ENCODE results near the gene SVEP1.

The SVEP1 gene

DNA sequence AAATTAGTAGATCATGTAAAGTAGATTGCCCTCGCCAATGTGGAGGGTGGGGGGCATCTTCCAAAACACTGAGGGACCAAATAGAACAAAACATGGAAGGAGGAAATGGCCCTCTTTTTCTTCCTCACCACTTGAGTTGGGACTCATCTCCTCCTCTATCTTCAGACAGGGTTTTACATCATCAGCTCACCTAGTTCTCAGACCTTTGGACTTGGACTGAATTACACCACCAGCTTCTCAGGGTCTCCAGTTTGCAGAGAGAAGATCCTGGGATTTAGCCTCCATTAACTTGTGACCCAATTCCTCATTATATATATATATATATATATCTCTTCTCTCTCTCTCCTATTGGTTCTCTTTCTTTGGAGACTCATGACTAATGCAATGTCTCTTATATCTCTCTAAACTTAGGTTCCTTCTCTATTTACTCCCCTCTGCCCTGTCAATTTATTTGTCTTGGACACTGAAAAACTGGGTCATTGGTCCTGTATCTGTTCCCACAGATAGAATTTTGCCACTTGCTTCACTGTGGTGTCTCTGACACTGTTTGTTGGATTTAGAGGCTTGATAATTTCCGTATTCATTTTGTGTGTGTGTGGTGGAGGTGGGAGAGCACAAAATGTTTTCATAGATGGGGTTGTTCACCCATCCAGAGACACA, 187.6 kb downstream of the SVEP1 start:
- Histone ChIP-seq H3K27ac (no peak overlapping the region), H3K9me3 (no peaks in the 10 kb centered on the region), H3K4me3 (ENCODE audit: low read depth in 1 of 2, low read length in 1 of 2) (no peak overlapping the region), H3K4me1 (ENCODE audit: control insufficient read depth in 1 of 2, insufficient read depth in 1 of 2, low read depth in 1 of 2, low read length in 1 of 2) (no peaks in the 10 kb centered on the region), H3K36me3 (no peaks in the 10 kb centered on the region), H3K27me3 (no peaks in the 10 kb centered on the region)
- TF ChIP-seq, protein P1, sequence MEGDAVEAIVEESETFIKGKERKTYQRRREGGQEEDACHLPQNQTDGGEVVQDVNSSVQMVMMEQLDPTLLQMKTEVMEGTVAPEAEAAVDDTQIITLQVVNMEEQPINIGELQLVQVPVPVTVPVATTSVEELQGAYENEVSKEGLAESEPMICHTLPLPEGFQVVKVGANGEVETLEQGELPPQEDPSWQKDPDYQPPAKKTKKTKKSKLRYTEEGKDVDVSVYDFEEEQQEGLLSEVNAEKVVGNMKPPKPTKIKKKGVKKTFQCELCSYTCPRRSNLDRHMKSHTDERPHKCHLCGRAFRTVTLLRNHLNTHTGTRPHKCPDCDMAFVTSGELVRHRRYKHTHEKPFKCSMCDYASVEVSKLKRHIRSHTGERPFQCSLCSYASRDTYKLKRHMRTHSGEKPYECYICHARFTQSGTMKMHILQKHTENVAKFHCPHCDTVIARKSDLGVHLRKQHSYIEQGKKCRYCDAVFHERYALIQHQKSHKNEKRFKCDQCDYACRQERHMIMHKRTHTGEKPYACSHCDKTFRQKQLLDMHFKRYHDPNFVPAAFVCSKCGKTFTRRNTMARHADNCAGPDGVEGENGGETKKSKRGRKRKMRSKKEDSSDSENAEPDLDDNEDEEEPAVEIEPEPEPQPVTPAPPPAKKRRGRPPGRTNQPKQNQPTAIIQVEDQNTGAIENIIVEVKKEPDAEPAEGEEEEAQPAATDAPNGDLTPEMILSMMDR (IDR thresholded peaks at IDR 0.05), result no peak

DNA sequence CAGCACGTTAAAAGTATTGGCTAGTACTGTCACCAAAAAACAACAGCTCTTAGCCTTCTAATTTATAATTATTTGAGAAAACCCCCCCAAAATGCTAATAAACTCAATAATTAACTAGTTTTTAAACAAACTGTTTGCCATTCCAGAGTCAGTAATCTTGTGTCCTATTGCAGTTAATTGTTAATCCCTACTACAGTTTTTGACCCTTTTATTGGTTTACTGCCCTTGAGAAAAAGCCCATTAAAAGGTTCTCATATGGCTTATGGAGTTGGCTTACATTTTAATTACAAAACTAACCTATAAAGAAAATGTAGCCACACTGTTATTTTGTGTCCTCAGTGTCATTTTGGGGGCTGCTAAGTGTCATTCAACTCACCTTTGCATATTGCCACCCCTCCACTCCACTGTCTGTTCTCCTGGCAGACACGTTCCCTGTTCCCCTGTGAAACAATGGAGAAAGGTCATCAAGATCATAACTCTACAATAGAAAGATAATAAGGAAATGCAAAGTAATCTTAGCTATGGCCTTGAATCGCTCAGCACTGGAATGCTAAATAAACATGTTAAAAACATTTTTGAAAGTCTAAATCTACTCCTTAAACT, 190.3 kb downstream of the SVEP1 start:
- no peak overlapping the region for H3K4me3 ChIP-seq (ENCODE audit: low read depth in 1 of 2, low read length in 1 of 2)

DNA sequence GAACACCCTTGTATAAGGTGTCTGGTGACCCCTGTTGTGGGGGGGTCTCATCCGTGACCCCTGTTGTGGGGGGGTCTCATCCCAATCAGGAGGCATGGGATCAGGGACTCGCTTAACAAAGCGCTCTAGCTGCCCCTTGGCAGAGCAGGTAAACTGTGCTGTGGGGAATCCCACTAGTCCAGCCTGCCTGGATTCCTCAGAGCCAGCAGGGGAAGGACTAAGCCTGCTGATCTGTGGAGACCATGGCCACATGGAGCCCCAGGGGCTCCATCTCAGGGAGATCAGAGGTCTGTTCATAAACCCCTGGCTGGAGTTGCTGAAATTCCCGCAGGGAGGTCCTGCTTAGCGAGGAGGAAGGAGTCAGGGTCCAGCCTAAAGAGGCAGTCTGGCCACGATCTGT, 196.1 kb downstream of the SVEP1 start:
- Histone ChIP-seq H3K4me1 (ENCODE audit: control insufficient read depth in 1 of 2, insufficient read depth in 1 of 2, low read depth in 1 of 2, low read length in 1 of 2) (no peaks in the 10 kb centered on the region), H3K27me3 (peaks cover 32% of the 10 kb centered on the region), H3K36me3 (no peaks in the 10 kb centered on the region), H3K27ac (no peak overlapping the region), H3K4me3 (ENCODE audit: low read depth in 1 of 2, low read length in 1 of 2) (no peak overlapping the region), H3K9me3 (no peaks in the 10 kb centered on the region)
- TF ChIP-seq, protein P1 (IDR thresholded peaks at IDR 0.05), result no peak

More for the DNA sequence above, 190.3 kb downstream of the SVEP1 start:
- no peaks in the 10 kb centered on the region for H3K4me1 ChIP-seq (ENCODE audit: control insufficient read depth in 1 of 2, insufficient read depth in 1 of 2, low read depth in 1 of 2, low read length in 1 of 2)
- no peaks in the 10 kb centered on the region for H3K36me3 ChIP-seq
- no peak overlapping the region for H3K27ac ChIP-seq
- no peaks in the 10 kb centered on the region for H3K27me3 ChIP-seq
- TF ChIP-seq, protein P1 (IDR thresholded peaks at IDR 0.05), result no peak
- no peaks in the 10 kb centered on the region for H3K9me3 ChIP-seq

DNA sequence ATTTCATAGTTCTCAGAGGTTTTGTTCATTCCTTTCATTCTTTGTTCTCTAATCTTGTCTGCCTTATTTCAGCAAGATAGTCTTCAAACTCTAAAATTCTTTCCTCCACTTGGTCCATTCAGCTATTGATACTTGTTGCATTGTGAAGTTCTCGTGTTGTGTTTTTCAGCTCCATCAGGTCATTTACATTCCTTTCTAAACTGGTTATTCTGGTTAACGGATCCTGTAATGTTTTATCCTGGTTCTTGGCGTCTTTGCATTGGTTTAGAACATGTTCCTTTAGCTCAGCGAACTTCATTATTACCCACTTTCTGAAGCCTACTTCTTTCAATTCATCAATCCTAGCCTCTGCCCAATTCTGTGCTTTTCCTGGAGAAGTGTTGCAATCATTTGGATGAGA, 196.8 kb downstream of the SVEP1 start:
- Histone ChIP-seq H3K27ac (no peak overlapping the region), H3K4me1 (ENCODE audit: control insufficient read depth in 1 of 2, insufficient read depth in 1 of 2, low read depth in 1 of 2, low read length in 1 of 2) (no peaks in the 10 kb centered on the region), H3K27me3 (peaks cover 34% of the 10 kb centered on the region), H3K4me3 (ENCODE audit: low read depth in 1 of 2, low read length in 1 of 2) (no peak overlapping the region), H3K36me3 (no peaks in the 10 kb centered on the region), H3K9me3 (no peaks in the 10 kb centered on the region)
- TF ChIP-seq, protein P1 (IDR thresholded peaks at IDR 0.05), result no peak

DNA sequence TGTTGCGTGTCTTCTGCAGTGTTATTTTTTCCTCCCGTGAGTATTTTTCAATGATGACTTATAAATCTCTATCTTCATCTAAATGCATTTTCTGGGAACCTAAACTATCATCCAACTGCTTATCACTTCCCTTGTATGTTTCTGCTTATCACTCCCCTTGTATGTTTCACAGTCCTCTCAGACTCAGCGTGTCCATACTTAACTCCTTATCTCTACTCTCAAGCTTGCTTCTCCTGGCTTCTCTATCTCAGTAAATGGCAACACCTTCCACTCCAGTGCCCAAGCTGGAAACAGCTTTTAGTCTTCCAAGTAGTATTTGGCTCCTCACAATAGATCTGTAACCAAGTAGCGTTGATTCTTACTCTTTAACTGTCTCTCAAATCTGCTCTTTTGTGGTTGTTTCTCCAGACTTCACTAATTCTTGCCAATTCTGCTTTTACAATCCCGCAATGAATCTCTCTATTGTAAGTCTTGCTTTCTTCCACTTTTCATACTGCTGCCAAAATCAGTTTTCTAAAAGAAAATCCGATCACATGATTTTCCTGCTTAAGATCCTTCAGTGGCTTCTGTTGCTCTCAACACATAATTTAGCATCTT, 208.0 kb downstream of the SVEP1 start:
- peaks cover 15% of the 10 kb centered on the region for H3K27me3 ChIP-seq
- no peaks in the 10 kb centered on the region for H3K36me3 ChIP-seq
- TF ChIP-seq, protein P1 (IDR thresholded peaks at IDR 0.05), result no peak
- no peaks in the 10 kb centered on the region for H3K9me3 ChIP-seq
- no peak overlapping the region for H3K4me3 ChIP-seq (ENCODE audit: low read depth in 1 of 2, low read length in 1 of 2)
- no peaks in the 10 kb centered on the region for H3K4me1 ChIP-seq (ENCODE audit: control insufficient read depth in 1 of 2, insufficient read depth in 1 of 2, low read depth in 1 of 2, low read length in 1 of 2)
- H3K27ac ChIP-seq, result no peak overlapping the region

All from neutrophil (primary cell).